ENCODE data around the gene TFCP2L1.

The TFCP2L1 gene

DNA sequence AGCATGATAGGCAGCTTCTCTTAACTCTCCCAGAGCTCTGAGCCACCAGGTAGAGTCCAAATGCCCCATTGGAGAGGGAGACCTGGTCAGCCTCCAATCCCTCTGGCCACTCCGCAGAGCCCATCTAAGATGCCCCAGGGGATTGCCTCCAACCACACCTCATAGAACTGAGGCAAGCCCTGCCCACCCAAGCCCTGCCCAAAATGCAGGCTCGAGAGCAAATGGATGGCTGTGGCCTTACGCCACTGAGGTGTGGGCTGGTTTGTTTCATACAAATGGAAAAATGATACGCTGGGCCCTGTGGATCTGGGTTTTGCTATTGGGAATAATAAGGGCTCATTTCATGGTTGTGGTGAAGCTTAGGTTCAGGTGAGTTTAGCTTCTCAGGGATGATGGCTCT is 3.0 kb upstream of the TFCP2L1 start:
- Histone ChIP-seq H3K9ac (ENCODE audit: low read length) (no peak overlapping the region), H3K9me2 (ENCODE audit: low read depth, low read length) (no peaks in the 10 kb centered on the region), H3K27me3 (ENCODE audit: insufficient read depth, low read length) (no peaks in the 10 kb centered on the region), H2AFZ (ENCODE audit: low read length) (no peak overlapping the region), H3K36me3 (ENCODE audit: insufficient read depth, low read length) (no peaks in the 10 kb centered on the region), H3K4me2 (ENCODE audit: low read length) (no peak overlapping the region), H3K4me1 (ENCODE audit: insufficient read depth, low read length, severe bottlenecking) (peaks cover 10% of the 10 kb centered on the region), H3K4me3 (ENCODE audit: low read depth, low read length, poor library complexity, severe bottlenecking) (no peak overlapping the region), H4K20me1 (ENCODE audit: insufficient read depth, low read length) (no peaks in the 10 kb centered on the region), H3K9me3 (ENCODE audit: low read length) (no peaks in the 10 kb centered on the region), H3K27ac (ENCODE audit: low read depth, low read length, poor library complexity, severe bottlenecking) (no peak overlapping the region), H3K79me2 (ENCODE audit: insufficient read depth, low read length) (no peaks in the 10 kb centered on the region), H3F3A (ENCODE audit: insufficient read depth, low read length) (no peaks in the 10 kb centered on the region)
- TF ChIP-seq, protein P1, sequence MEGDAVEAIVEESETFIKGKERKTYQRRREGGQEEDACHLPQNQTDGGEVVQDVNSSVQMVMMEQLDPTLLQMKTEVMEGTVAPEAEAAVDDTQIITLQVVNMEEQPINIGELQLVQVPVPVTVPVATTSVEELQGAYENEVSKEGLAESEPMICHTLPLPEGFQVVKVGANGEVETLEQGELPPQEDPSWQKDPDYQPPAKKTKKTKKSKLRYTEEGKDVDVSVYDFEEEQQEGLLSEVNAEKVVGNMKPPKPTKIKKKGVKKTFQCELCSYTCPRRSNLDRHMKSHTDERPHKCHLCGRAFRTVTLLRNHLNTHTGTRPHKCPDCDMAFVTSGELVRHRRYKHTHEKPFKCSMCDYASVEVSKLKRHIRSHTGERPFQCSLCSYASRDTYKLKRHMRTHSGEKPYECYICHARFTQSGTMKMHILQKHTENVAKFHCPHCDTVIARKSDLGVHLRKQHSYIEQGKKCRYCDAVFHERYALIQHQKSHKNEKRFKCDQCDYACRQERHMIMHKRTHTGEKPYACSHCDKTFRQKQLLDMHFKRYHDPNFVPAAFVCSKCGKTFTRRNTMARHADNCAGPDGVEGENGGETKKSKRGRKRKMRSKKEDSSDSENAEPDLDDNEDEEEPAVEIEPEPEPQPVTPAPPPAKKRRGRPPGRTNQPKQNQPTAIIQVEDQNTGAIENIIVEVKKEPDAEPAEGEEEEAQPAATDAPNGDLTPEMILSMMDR (IDR thresholded peaks at IDR 0.05; ENCODE audit: low read length), result no peak
- no peak for TF ChIP-seq EZH2 (IDR thresholded peaks at IDR 0.05; ENCODE audit: borderline replicate concordance, low read length)

DNA sequence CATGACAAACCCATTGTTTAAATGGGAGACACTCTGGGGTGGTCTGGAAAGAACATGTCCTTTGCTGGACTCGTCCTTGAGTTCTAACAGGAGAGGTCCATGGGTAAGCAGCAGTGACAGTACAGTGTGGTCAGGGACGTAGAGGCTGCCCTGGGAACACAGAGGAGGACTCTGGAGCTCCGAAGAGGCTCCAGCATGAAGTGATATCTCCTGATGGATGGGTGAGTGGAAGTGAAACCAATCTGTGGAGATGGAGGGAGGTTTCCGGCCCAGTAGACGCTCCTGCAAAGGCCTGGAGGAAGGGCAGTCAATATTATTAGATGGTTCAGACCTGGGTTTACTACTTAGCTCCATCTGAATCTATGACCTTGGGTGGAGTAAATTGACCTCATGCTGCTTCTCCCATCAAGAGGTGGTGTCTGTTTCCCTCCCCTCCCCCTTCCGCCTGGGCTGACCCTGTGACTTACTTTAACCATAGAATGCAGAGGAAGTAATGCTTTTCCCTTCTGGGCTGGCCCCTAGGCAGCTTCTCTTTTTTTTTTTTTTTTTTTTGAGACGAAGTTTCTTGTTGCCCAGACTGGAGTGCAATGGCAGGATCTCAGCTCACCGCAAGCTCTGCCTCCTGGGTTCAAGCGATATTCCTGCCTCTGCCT is 2.3 kb upstream of the TFCP2L1 start:
- Histone ChIP-seq H3K36me3 (ENCODE audit: insufficient read depth, low read length) (no peaks in the 10 kb centered on the region), H3K4me3 (ENCODE audit: low read depth, low read length, poor library complexity, severe bottlenecking) (no peak overlapping the region), H2AFZ (ENCODE audit: low read length) (no peak overlapping the region), H3K27me3 (ENCODE audit: insufficient read depth, low read length) (no peaks in the 10 kb centered on the region), H3K9me3 (ENCODE audit: low read length) (no peaks in the 10 kb centered on the region), H4K20me1 (ENCODE audit: insufficient read depth, low read length) (no peaks in the 10 kb centered on the region), H3K9me2 (ENCODE audit: low read depth, low read length) (no peaks in the 10 kb centered on the region), H3K4me2 (ENCODE audit: low read length) (no peak overlapping the region; the same call in 1 of the 2 replicates), H3K9ac (ENCODE audit: low read length) (no peak overlapping the region), H3K79me2 (ENCODE audit: insufficient read depth, low read length) (no peaks in the 10 kb centered on the region), H3F3A (ENCODE audit: insufficient read depth, low read length) (no peaks in the 10 kb centered on the region), H3K4me1 (ENCODE audit: insufficient read depth, low read length, severe bottlenecking) (peaks cover 10% of the 10 kb centered on the region), H3K27ac (ENCODE audit: low read depth, low read length, poor library complexity, severe bottlenecking) (no peak overlapping the region)
- no peak for TF ChIP-seq EZH2 (IDR thresholded peaks at IDR 0.05; ENCODE audit: borderline replicate concordance, low read length)
- TF ChIP-seq, protein P1 (IDR thresholded peaks at IDR 0.05; ENCODE audit: low read length), result no peak

DNA sequence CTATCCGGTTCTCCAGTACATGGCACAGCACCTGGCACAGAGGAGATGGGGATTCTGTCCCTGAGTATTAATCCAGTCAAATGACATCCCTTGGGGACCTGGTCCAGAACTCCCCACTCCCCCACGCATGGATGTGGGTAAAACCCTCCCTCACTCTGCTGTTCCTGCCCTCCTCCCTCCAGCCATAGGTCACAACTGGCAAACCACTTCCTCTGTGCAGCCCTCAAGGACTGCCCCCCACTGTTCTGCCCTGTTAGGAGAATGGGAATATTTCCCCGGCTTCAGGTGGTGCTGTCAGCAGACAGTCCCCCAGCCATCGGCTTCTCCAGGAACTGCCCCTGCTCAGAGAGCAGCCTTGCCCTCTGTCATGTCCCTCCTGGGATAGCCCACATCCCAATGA is 1.5 kb upstream of the TFCP2L1 start:
- Histone ChIP-seq H3K27ac (ENCODE audit: low read depth, low read length, poor library complexity, severe bottlenecking) (no peak overlapping the region), H3K9me2 (ENCODE audit: low read depth, low read length) (no peaks in the 10 kb centered on the region), H3K9ac (ENCODE audit: low read length) (no peak overlapping the region), H3K79me2 (ENCODE audit: insufficient read depth, low read length) (no peaks in the 10 kb centered on the region), H3K36me3 (ENCODE audit: insufficient read depth, low read length) (no peaks in the 10 kb centered on the region), H3K4me1 (ENCODE audit: insufficient read depth, low read length, severe bottlenecking) (peaks cover 10% of the 10 kb centered on the region), H4K20me1 (ENCODE audit: insufficient read depth, low read length) (no peaks in the 10 kb centered on the region), H2AFZ (ENCODE audit: low read length) (no peak overlapping the region), H3K4me3 (ENCODE audit: low read depth, low read length, poor library complexity, severe bottlenecking) (no peak overlapping the region), H3K27me3 (ENCODE audit: insufficient read depth, low read length) (no peaks in the 10 kb centered on the region), H3K4me2 (ENCODE audit: low read length) (no peak overlapping the region), H3F3A (ENCODE audit: insufficient read depth, low read length) (no peaks in the 10 kb centered on the region), H3K9me3 (ENCODE audit: low read length) (no peaks in the 10 kb centered on the region)
- no peak for TF ChIP-seq EZH2 (IDR thresholded peaks at IDR 0.05; ENCODE audit: borderline replicate concordance, low read length)
- TF ChIP-seq, protein P1 (IDR thresholded peaks at IDR 0.05; ENCODE audit: low read length), result no peak

Measured in OCI-LY1 (cell line).